A549 (cell line): ENCODE data around the gene PRSS53. TPM values are rescaled to one million over a fixed set of nuclear protein-coding genes. Genes with fewer than 3 reads are reported as not detected.
A peak's percentile ranks its signal among the peaks of the same experiment; 100 is the strongest.

Experiments used
- ATAC-seq, 2 experiments: fragments of 200-7000 bp in 1 of 2; fragments of >200 bp in 1 of 2; cut with Nextera tagmentation in 1 of 2; cut with Tn5 transposase in 1 of 2; 3 replicates each; pipeline versions ENCODE4 v1.8.0 to v1.9.1; 2018 to 2020; ENCODE audit warnings: mild to moderate bottlenecking in 1 of 2, moderate library complexity in 1 of 2
- CTCF ChIA-PET: fragments of 300-600 bp; sonication (Branson Sonifier 250); formaldehyde crosslinking; extraction: SDS; loops from one replicate; lab custom pipeline; 2021; ENCODE audit warnings: antibody characterized with exemption, inconsistent platforms; lab: Yijun Ruan, JAX
- POLR2A ChIA-PET: fragments of 350-600 bp; formaldehyde crosslinking; extraction: SDS; loops from one replicate; lab custom pipeline; 2021; ENCODE audit warnings: antibody characterized with exemption, inconsistent platforms; lab: Yijun Ruan, JAX
- DNase-seq, 2 experiments: peaks; one replicate each; pipeline versions ENCODE4 v3.0.0 to v3.0.0-alpha.2; 2011 to 2016; ENCODE audit warnings: low read depth in 1 of 2, low spot score in 1 of 2
- FAIRE-seq: peaks from 2 replicates; lab custom pipeline; 2011; peaks lifted over from hg19 to GRCh38; lab: Jason Lieb, UNC
- H3K27ac ChIP-seq, 2 experiments: fragments of >200 bp; sonication (Bioruptor Twin); formaldehyde crosslinking; 3 replicates each; pipeline ENCODE4 v1.5.1; 2016 to 2017
- H3K4me1 ChIP-seq: fragments of >200 bp; sonication (Bioruptor Twin); formaldehyde crosslinking; 3 replicates; pipeline ENCODE4 v1.6.1; 2016
- H3K4me2 ChIP-seq: fragments of >200 bp; sonication (Bioruptor Twin); formaldehyde crosslinking; 3 replicates; pipeline ENCODE4 v1.6.1; 2016
- H3K4me3 ChIP-seq: fragments of >200 bp; sonication (Bioruptor Twin); formaldehyde crosslinking; 3 replicates; pipeline ENCODE4 v1.5.1; 2016
- H3K9me3 ChIP-seq: fragments of >200 bp; sonication (Bioruptor Twin); formaldehyde crosslinking; 3 replicates; pipeline ENCODE4 v1.6.1; 2016
- CBX2 ChIP-seq: fragments of 200-600 bp; sonication (generic); IDR thresholded peaks from 2 replicates; pipeline ENCODE4 v1.6.1; 2016; ENCODE audit warnings: low read depth, mild to moderate bottlenecking, borderline replicate concordance
- CEBPB ChIP-seq, 2 experiments: fragments of >200 bp in 1 of 2; sonication (Bioruptor Twin) in 1 of 2; formaldehyde crosslinking in 1 of 2; IDR thresholded peaks; 2 replicates each; pipeline ENCODE4 v1.6.1; 2012 to 2016
- CHD2 ChIP-seq: fragments of 150-350 bp; IDR thresholded peaks from 2 replicates; pipeline ENCODE4 v1.6.1; 2014; ENCODE audit warnings: low read length; ENCODE audit not compliant: partially characterized antibody
- E2F6 ChIP-seq: IDR thresholded peaks from 2 replicates; pipeline ENCODE4 v1.6.1; 2012; ENCODE audit warnings: low read depth, borderline replicate concordance
- EP300 ChIP-seq, 2 experiments: fragments of >200 bp; sonication (Bioruptor Twin); formaldehyde crosslinking; IDR thresholded peaks; 2 replicates in 1 of 2; 3 replicates in 1 of 2; pipeline ENCODE4 v1.6.1; 2016 to 2017
- FOSL2 ChIP-seq, 2 experiments: fragments of 450-650 bp in 1 of 2; fragments of >200 bp in 1 of 2; sonication (Bioruptor Twin) in 1 of 2; formaldehyde crosslinking; IDR thresholded peaks; 2 replicates each; pipeline versions ENCODE4 v1.5.0 to v1.6.1; 2016 to 2020; ENCODE audit warnings: mild to moderate bottlenecking in 1 of 2, moderate library complexity in 1 of 2
- HDAC2 ChIP-seq: fragments of 200-600 bp; sonication (generic); IDR thresholded peaks from 2 replicates; pipeline ENCODE4 v1.6.1; 2016
- HEYL ChIP-seq: fragments of 250-450 bp; sonication (Bioruptor Pico); IDR thresholded peaks from 2 replicates; pipeline ENCODE4 v1.8.0; 2021; ENCODE audit warnings: mild to moderate bottlenecking, moderate library complexity
- HMGXB4 ChIP-seq: fragments of 250-450 bp; sonication (Bioruptor Pico); IDR thresholded peaks from 2 replicates; pipeline ENCODE4 v1.5.0; 2021; ENCODE audit warnings: mild to moderate bottlenecking, moderate library complexity, borderline replicate concordance
- HOXB13 ChIP-seq: fragments of 250-450 bp; sonication (Bioruptor Pico); IDR thresholded peaks from 2 replicates; pipeline ENCODE4 v1.5.0; 2020; ENCODE audit warnings: low read depth, mild to moderate bottlenecking, moderate library complexity
- JUN ChIP-seq, 2 experiments: fragments of >200 bp; sonication (Bioruptor Twin); formaldehyde crosslinking; IDR thresholded peaks; 2 replicates in 1 of 2; 3 replicates in 1 of 2; pipeline ENCODE4 v1.6.1; 2016 to 2017
- JUNB ChIP-seq: fragments of >200 bp; sonication (Bioruptor Twin); formaldehyde crosslinking; IDR thresholded peaks from 2 replicates; pipeline ENCODE4 v1.6.1; 2016
- KDM1A ChIP-seq: fragments of 200-600 bp; sonication (generic); IDR thresholded peaks from 2 replicates; pipeline ENCODE4 v1.6.1; 2016; ENCODE audit warnings: low read depth, mild to moderate bottlenecking
- MAFK ChIP-seq: fragments of 450-650 bp; IDR thresholded peaks from 2 replicates; pipeline ENCODE4 v1.6.1; 2014; ENCODE audit not compliant: partially characterized antibody
- MAX ChIP-seq: IDR thresholded peaks from 2 replicates; pipeline ENCODE4 v1.6.1; 2012
- MYC ChIP-seq: IDR thresholded peaks from 2 replicates; pipeline ENCODE4 v1.6.1; 2012; ENCODE audit warnings: mild to moderate bottlenecking, inconsistent platforms, low read length, improper control_type of control experiment, borderline replicate concordance
- PHF8 ChIP-seq: fragments of 200-600 bp; sonication (generic); IDR thresholded peaks from 2 replicates; pipeline ENCODE4 v1.6.1; 2016; ENCODE audit warnings: low read depth, mild to moderate bottlenecking, antibody characterized with exemption, moderate library complexity, borderline replicate concordance
- POLR2A ChIP-seq: IDR thresholded peaks from 2 replicates; pipeline ENCODE4 v1.6.1; 2012; ENCODE audit warnings: mild to moderate bottlenecking, low read length
- USF2 ChIP-seq: fragments of 450-650 bp; IDR thresholded peaks from 2 replicates; pipeline ENCODE4 v1.6.1; 2014; ENCODE audit warnings: antibody characterized with exemption
- WGBS: methylation state at CpG from one replicate; pipeline ENCODE4 v1.1.6; 2017; ENCODE audit errors: missing lambda C conversion rate; 5-methylcytosine and 5-hydroxymethylcytosine counted together
- polyA plus RNA-seq, 4 experiments: library from polyadenylated mRNA; depleted of rRNA in 3 of 4; stranded (reverse); fragments of >200 nt; fragmentation: RNase III in 1 of 4; extraction: RNeasy Plus Mini Kit Qiagen cat#74134 plus additional on column Dnase treatment in 1 of 4; gene quantifications; 2 replicates in 3 of 4; 3 replicates in 1 of 4; pipeline ENCODE4 v1.2.3, GENCODE V29; 2011 to 2017

Gene PRSS53
- polyA plus RNA-seq, 2 of the 4 experiments (the other 2 are of a cell fraction), result 0.79 to 1.5 TPM

GRCh38 chr16:31055613-31056012 lies 33.1 kb downstream of the PRSS53 start:
- FAIRE-seq, result no peak
- Histone ChIP-seq H3K9me3 (no peaks in the 10 kb centered on the region), H3K4me2 (no peak overlapping the region), H3K4me1 (peaks cover 18% of the 10 kb centered on the region), H3K4me3 (no peak overlapping the region), H3K27ac (no peak overlapping the region)
- WGBS, result 87% methylated on average over 4 of the region's 4 CpGs
- no peak for TF ChIP-seq HDAC2
- no peak for TF ChIP-seq CBX2
- no peak for TF ChIP-seq HMGXB4 (CRISPR knock-in tag)
- TF ChIP-seq PHF8, result no peak
- 0 out of 6 replicates have a peak, but pooled peaks of 1 of the 2 experiments have one; percentile 17 for ATAC-seq
- ChIA-PET CTCF (interaction anchor here (1.1 to 1.7 kb wide), 2 partner anchors 70 to 87 kb away, joined by 4 to 9 read pairs; partner anchors contain the start of gene HSD3B7), POLR2A (no interaction called here)
- DNase-seq, result no peak

GRCh38 chr16:31052114-31052513 lies 36.6 kb downstream of the PRSS53 start:
- FAIRE-seq (peak; percentile 88), DNase-seq (peak; percentile 90), ATAC-seq (peak; percentile 96 to 98)
- 0% methylated on average over 2 of the region's 2 CpGs for WGBS
- Histone ChIP-seq H3K4me1 (peaks cover 18% of the 10 kb centered on the region), H3K4me3 (no peak overlapping the region), H3K4me2 (peak overlapping the region; percentile 71), H3K27ac (peak overlapping the region; percentile 82 to 88), H3K9me3 (no peaks in the 10 kb centered on the region)
- ChIA-PET POLR2A (interaction anchor here (0.6 to 1.6 kb wide), 3 partner anchors 13 to 69 kb away, joined by 3 to 13 read pairs (median 6); partner anchors contain the start of genes ZNF646 and ZNF668), CTCF (interaction anchor here (1.2 to 2.2 kb wide), 4 partner anchors 14 to 90 kb away, joined by 5 to 6 read pairs (median 6); partner anchors contain the start of gene HSD3B7)
- TF ChIP-seq CHD2 (no peak), E2F6 (0 out of 2 replicates have a peak, but pooled peaks have one; percentile 38), USF2 (peak; percentile 68), MAFK (no peak), JUN (IDR thresholded peaks at IDR 0.05) (peak; percentile 60 to 71; a peak in 3 of 5 replicates), MYC (no peak), CEBPB (IDR thresholded peaks at IDR 0.05) (no peak), POLR2A (no peak), JUNB (peak; percentile 64), MAX (peak; percentile 76; the same call in 1 of the 2 replicates), EP300 (IDR thresholded peaks at IDR 0.05) (no peak), HEYL (CRISPR knock-in tag) (no peak), FOSL2 (IDR thresholded peaks at IDR 0.05) (peak; percentile 76), FOSL2 (CRISPR knock-in tag; IDR thresholded peaks at IDR 0.05) (peak; percentile 90)

- FAIRE-seq (no peak), DNase-seq (no peak)
- CTCF ChIA-PET, result interaction anchor here (0.8 to 2.2 kb wide), 8 partner anchors 10 to 96 kb away, joined by 3 to 13 read pairs (median 4); partner anchors contain the start of gene HSD3B7
- 92% methylated on average over 10 of the region's 10 CpGs for WGBS
- no peak for TF ChIP-seq JUN (IDR thresholded peaks at IDR 0.05)
- TF ChIP-seq MYC, result no peak
- no peak for TF ChIP-seq HOXB13
- no peak for TF ChIP-seq KDM1A
- TF ChIP-seq JUNB, result no peak
- TF ChIP-seq, all 56 proteins: peak for 0
- POLR2A ChIA-PET, result interaction anchor here (1.0 kb wide), 2 partner anchors 9 to 24 kb away, joined by 3 read pairs; partner anchors contain the start of genes ZNF646 and ZNF668
- Histone ChIP-seq H3K4me2 (no peak overlapping the region), H3K9me3 (no peaks in the 10 kb centered on the region), H3K4me3 (no peak overlapping the region), H3K27ac (peak overlapping the region in 1 of 2 experiments; percentile 88; a peak in 3 of 6 replicates), H3K4me1 (peaks cover 18% of the 10 kb centered on the region)
- ATAC-seq, result no peak
These were observed 38.3 kb downstream of the PRSS53 start for GRCh38 chr16:31050280-31051030.
